HG02623 (cell line): Measurements from ENCODE around the gene MTMR4.
"Not testable (repeated sequence)": the region's sequence is repeated elsewhere in the genome, so short reads cannot be mapped to it uniquely, and the experiment has no call there.

Experiments
- ATAC-seq: cut with Tn5 transposase; IDR thresholded peaks from one replicate; pipeline ENCODE4 v1.9.1; 2021; ENCODE audit warnings: moderate library complexity; ENCODE audit not compliant: unreplicated experiment

The MTMR4 gene

GRCh38 chr17:58527306-58527705 is 12.9 kb upstream of the MTMR4 start:
- ATAC-seq = no peak

- no peak for ATAC-seq
These were observed 10.8 kb upstream of the MTMR4 start for GRCh38 chr17:58525239-58525638.

- no peak for ATAC-seq
These were observed 7.2 kb upstream of the MTMR4 start for GRCh38 chr17:58521680-58522079.

GRCh38 chr17:58520843-58521430 is 6.5 kb upstream of the MTMR4 start:
- no peak for ATAC-seq

- ATAC-seq = peak; percentile 80
These were observed 3.6 kb upstream of the MTMR4 start for GRCh38 chr17:58517928-58518609.

GRCh38 chr17:58517378-58517927 is 3.0 kb upstream of the MTMR4 start:
- ATAC-seq = no peak

- no peak for ATAC-seq
These were observed 2.4 kb upstream of the MTMR4 start for GRCh38 chr17:58516644-58517377.

- no peak for ATAC-seq
These were observed 848 bp upstream of the MTMR4 start for GRCh38 chr17:58515286-58515685.

- ATAC-seq = no peak
These were observed 326 bp upstream of the MTMR4 start for GRCh38 chr17:58514770-58515157.

- ATAC-seq = no peak
These were observed 1.0 kb downstream of the MTMR4 start for GRCh38 chr17:58513267-58513964.

GRCh38 chr17:58510075-58510474 is 4.4 kb downstream of the MTMR4 start:
- ATAC-seq = no peak

GRCh38 chr17:58508341-58509067 is 5.9 kb downstream of the MTMR4 start:
- no peak for ATAC-seq

GRCh38 chr17:58507123-58507634 is 7.3 kb downstream of the MTMR4 start:
- no peak for ATAC-seq

- ATAC-seq = no peak
These were observed 7.9 kb downstream of the MTMR4 start for GRCh38 chr17:58506354-58507080.

- ATAC-seq = peak; percentile 84
These were observed 9.5 kb downstream of the MTMR4 start for GRCh38 chr17:58504826-58505351.

- ATAC-seq = no peak
These were observed 10.6 kb downstream of the MTMR4 start for GRCh38 chr17:58503866-58504265.

GRCh38 chr17:58503134-58503533 is 11.3 kb downstream of the MTMR4 start:
- not testable (repeated sequence) for ATAC-seq

- no peak for ATAC-seq
These were observed 13.0 kb downstream of the MTMR4 start for GRCh38 chr17:58501451-58501850.

GRCh38 chr17:58498177-58498828 is 16.1 kb downstream of the MTMR4 start:
- ATAC-seq = no peak
